GF-D8 (cell line): ENCODE results near the gene C4orf33.
"Not testable (repeated sequence)": the region's sequence is repeated elsewhere in the genome, so short reads cannot be mapped to it uniquely, and the experiment has no call there.

ENCODE experiments used
- DNase-seq: peaks from one replicate; lab custom pipeline; 2025; lab: John Stamatoyannopoulos, UW

Gene C4orf33, protein sequence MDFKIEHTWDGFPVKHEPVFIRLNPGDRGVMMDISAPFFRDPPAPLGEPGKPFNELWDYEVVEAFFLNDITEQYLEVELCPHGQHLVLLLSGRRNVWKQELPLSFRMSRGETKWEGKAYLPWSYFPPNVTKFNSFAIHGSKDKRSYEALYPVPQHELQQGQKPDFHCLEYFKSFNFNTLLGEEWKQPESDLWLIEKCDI

DNA sequence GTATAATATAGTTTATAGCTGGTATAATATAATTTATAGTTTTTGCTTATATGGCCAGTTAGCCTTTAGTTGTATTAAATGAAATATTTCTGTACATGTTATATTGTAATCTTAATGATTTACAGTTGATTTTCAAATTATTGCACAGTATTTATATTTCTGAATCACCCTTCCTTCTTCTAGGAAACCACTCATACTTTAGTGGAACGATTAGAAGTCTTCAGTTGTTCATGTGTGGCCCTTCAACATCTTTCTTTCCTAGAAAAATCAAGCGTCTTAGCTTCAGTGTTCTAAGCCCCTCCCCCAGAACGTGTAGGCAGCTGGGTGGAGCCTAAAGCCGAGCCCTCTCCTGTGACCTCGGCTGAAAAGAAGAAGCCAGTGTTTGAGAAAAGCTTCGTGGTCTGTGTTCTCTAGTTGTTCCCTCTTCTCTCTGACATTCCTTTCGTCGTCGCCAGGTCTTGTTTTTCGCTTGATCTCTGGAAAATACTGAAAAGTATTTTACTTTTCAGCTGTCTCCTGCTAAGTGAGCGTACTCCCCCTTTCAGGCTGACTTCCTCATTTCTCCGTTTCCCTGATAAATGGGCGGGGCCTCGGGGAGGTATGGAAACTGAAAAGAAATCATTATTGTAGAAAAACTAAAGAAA is at the start of gene C4orf33:
Gene C4orf33, plus strand, starts transcription at position 342 of the 644 bp plus-strand sequence. CDS start 6,459 bp downstream, outside the sequence.
- peak; percentile 75 for DNase-seq

DNA sequence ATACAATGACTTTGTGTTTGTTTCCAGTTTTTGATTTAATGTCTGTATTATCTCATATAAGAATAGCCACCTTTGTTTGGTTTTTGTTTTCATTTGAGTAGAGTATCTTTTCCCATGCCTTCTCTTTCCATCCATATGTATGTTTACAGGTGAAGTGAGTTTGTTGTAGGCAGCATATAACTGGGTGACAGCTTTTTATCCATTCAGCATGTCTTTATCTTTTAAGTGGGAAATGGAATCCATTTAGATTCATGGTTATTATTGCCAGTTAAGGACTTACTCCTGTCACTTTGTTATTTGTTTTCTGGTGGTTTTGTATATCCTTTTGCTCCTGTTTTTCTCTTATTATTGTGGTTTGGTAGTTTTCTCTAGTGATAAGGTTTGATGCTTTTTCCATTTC is 36.9 kb upstream of the C4orf33 start:
- no peak for DNase-seq

DNA sequence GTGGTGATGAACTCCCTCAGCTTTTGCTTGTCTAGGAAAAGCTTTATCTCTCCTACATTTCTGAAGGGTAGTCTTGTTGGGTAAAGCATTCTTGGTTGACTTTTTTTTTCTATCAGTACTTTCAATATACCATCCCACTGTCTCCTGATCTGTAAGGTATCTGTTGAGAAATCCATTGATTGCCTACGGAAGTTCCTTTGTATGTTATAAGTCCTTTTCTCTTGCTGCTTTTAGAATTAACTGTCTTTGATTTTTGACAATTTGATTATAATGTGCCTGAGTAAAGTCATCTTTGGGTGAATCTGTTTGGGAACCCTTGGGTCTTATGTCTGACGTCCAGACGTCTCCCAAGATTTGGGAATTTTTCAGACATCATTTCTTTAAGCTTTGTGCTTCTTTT is 33.4 kb upstream of the C4orf33 start:
- DNase-seq, result no peak

DNA sequence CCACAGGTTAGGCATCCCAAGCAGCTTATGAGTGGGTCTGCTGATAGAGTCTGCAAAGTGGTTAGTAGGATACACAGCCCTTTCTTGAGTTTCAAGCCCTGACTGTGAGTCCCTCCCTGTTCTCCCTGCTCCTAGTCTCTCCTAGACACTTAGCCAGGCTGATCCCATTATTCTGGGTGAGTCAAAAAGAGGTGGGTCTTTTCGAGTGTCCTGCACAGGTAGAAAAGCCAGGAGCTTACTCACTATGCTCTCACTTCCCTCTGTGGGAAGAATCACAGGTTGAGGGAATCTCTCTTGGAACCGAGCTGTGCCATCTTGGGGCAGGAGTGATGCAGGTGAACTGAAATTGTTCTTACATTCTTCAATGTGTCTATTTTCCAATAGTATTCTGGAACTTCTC is 32.3 kb upstream of the C4orf33 start:
- DNase-seq, result no peak

DNA sequence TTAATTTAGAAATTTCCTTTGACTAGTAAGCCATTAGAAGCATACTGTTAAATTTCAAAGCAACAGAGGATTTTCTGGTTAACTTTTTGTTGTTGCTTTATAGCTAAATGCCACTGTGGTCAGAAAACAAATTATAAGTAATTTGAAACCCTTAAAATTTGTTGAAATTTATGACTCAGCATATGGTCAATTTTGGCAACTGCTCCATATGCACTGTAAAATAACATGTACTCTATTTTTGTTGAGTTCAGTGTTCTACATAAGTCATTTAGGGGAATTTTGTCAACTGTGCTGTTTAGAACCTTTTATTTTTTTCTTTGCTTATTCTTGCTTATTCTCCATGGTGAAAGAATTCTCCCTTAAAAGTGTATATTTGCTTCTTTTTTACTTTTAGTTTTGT is 31.2 kb upstream of the C4orf33 start:
- no peak for DNase-seq

DNA sequence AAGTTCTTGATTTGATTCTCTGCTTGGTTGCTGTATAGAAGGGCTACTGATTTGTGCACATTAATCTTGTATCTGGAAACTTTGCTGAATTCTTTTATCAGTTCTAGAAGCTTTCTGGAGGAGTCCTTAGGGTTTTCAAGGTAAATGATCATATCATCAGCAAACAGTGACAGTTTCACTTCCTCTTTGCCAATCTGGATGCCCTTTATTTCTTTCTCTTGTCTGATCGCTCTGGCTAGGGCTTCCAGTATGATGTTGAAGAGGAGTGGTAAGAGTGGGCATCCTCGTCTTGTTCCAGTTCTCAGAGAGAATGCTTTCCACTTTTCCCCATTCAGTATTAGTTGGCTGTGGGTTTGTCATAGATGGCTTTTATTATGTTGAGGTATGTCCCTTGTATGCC is 26.4 kb upstream of the C4orf33 start:
- not testable (repeated sequence) for DNase-seq

DNA sequence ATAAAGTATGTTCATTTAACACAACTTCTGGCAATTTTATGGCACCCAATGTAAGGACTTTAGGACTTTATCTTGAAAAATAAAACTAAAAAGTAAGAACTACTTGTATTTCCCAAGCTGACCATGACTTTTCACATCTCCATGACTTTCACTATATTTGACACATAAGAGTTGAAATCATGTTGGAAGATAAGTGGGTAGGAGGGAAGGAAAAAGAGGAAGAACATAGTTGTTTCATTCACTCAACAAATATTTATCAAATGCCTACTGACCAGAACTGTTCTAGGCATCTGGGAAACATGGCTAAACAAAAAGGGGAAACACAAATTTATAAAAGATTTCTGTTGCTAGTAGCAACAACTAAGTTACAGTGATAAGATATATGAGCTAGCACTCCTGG is 18.6 kb upstream of the C4orf33 start:
- DNase-seq, result no peak

DNA sequence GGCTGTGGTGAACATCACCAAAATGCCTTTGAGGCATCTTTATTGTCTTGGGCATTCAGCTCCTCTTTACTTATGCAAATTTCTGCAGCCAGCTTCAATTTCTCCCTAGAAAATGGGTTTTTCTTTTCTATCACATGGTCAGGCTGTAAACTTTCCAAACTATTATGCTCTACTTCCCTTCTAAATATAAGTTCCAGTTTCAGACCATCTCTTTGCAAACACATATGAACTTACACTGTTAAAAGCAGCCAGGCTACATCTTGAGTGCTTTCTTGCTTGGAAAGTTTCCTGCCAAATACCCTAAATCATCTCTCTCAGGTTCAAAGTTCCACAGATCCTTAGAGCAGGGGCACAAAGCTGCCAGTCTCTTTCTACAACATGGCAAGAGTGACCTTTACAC is 15.8 kb upstream of the C4orf33 start:
- no peak for DNase-seq

DNA sequence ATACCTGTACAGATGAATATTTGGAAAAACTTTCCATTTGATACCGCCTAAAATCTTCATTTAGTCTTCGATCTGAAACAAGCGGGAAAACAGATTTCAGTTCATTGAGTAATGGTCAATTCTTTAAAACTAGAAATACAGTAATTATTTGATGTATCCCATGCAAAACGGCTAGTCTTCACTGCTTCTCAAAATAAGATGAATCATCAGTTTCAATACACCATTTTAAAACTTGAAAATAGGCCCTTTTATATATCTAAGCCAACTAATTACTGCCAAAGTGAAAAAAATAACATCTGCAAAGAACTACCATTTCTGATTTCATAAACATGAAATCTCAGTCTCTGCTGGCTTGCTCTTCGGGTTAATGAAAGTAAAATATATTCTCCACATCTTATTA is 13.7 kb upstream of the C4orf33 start:
- DNase-seq, result no peak

DNA sequence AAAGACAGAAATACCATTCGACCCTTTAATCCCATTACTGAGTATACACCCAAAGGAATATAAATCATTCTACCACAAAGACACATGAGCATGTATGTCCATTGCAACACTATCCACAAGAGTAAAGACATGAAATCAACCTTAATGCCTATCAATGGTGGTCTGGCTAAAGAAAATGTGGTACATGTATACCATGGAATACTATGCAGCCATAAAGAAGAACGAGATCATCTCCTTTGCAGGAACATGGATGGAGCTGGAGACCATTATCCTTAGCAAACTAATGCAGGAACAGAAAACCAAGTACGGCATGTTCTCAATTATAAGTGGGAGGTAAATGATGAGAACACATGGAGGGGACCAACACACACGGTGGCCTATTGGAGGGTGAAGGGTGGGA is 10.5 kb upstream of the C4orf33 start:
- DNase-seq, result no peak

DNA sequence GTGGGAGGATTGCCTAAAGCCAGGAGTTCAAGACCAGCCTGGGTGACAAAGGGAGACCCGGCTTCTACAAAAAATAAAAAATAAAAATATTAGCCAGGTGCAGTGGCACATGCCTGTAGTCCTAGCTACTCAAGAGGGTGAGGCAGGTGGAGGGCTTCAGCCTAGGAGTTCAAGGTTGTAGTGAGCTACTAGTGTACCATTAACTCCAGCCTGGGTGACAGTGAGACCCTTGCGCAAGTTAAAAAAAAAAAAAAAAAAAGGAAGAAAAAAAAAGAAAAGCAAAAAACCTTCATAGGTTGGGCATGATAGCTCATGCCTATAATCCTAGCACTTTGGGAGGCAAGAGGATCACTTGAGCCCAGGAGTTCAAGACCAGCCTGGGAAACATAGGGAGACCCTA is 8.4 kb upstream of the C4orf33 start:
- no peak for DNase-seq

DNA sequence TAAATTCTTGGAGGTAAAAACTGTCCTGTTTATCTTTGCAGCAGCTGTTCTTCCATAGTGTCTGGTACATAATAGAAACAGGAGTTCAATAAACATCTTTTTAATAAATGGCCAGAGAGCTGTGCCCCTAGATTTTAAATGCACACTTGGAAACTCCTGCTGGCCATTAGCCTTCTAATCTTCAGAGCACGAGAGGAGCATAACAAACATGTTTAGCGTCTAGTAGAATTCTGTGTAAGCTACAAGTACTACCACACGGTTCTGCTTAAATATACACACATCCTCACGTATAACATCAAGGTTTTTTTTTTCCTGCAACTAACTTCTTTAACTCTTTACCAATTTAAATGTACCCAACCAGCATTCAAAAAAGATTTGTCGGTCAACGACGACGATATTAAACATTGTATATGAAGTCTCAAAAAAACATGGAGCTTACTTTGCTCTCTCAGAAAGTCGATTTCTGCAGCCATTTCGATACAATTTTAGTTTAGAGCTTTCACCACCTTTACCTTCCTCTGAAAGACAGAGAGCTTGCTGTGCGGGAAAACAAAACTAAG is 3.2 kb upstream of the C4orf33 start:
- DNase-seq, result no peak

DNA sequence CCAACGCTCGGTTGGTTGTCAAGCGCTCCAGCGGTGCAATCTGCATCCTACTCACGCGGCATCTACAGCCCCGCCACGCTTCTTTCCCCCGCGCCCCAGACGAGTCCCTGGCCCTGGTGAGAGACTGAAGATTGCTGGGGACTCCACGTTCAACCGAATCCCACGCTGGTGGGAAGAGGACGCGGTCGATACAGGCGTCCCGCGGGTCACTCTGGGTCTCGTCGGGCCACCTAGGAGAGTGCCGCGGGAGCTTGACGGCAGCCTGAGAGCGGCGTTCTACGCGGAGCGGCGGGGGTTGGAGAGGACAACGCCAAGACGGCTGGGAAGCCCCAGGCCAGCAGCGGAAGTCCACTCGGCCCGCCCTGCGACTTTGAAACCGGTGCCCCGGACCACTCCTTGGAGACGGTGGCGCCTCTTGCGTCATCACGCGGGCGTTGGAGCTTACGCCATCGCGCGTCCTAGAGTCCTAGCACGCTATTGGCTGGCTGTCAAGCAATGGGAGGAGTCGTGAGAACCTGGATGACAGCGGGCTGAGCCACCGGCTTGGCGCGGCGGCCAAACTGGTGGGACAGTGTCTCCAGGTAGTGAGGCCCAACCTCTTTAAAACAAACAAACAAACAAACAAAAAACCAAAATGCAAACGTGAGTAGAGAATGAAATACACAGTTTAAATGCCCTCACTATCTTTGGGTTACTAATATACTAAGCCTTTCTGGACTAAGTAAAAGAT is 2.6 kb upstream of the C4orf33 start, which contains the start of gene SCLT1:
Gene SCLT1, minus strand, starts transcription at position 349 of the 730 bp plus-strand sequence. CDS start 436 bp downstream, outside the sequence.
- peak; percentile 89 for DNase-seq

DNA sequence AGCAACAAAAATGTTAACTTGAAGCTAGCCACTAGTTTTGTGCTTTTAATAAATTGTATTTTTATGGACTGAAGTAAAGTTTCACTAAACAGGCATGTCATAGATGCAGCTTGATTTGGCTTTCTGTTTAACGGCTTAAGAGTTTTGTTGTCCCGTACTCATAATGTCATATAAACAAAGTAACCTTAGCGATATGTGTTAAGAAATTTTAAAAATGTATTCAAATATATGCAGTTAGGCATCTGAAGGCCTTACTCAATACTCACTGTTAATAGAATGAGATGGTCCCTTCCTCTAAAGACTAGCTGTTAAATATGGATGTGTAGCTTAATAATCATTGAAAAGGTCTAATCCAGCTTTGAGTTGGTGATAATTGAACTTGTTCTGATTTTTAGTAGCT is 1.6 kb upstream of the C4orf33 start:
- no peak for DNase-seq

DNA sequence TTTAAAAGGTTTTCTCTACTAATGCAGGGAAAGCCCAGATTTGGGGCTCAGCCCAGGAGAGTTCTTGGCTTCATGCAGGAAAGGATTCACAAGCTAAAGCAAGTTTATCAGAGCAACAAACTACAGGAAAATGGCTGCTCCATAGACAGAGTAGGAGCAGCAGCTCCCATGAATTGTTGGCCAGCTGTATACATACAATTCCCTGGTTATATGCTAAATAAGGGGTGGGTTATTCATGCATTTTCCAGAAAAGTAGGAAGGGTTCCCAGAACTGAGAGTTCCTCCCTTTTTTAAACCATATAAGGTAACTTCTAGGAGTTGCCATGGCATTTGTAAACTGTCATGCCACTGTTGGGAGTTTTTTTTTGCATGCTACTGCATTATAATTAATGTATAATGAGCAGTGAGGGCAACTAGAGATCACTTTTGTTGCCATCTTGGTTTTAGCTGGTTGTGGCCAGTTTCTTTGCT is 2.6 kb downstream of the C4orf33 start:
- DNase-seq, result no peak

DNA sequence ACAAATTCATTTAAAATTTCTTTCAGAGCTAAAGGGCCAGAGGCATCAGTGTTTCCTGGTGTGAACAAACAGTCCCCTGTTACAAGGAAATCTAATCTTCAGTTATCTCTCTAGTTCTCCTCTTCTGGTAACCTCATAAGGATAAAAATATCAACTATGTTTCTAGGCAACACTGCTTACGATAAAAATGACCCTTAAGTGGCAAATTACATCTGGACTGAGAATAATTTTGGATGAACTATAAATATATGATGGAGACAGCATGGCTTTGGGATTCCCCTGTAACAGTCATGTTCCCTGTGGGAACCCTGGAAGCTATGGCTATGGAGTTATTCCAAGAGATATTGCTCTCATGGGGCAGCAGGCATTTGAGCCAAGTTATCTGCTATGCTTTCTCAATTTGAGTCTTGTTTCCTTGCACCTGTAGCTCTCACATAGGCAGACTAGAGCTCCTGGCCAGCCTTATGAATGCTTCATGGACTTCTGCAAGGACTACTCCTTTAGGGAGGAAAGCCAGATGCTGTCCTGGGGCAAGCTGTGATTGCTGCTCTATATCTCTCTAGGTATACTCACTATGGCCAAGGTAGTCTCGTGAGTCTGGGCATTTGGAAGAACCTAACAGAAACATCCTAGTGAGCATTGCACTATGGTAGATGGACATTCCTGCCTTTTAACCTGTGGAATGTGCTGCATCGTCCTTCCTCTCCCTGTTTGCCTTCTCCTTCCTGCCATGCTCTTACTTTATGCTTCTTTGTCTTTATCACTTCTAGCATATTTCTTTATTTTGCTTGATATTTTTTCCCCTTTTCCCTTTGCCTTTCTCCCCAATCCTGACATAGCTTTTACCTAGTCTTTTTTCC is 14.2 kb downstream of the C4orf33 start:
- DNase-seq, result no peak

DNA sequence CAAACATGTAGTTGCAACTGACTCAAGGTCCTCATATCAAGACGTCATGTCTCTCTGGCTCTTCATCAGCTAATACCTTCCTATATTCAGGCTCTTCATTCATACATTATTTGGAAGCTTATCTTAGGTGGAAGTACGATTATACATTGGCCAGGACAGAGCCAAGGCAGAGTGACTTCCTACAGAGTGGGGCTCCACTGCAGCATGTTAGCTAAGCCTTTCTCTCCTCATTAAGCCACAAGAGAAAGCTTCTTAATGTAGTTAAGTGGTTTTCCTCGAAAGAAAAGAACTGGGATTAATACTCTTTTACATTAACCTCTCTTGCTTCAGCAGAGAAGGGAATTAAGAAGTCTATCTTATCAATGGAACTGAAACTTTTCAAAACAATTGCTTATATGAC is 15.0 kb downstream of the C4orf33 start:
- DNase-seq, result no peak

DNA sequence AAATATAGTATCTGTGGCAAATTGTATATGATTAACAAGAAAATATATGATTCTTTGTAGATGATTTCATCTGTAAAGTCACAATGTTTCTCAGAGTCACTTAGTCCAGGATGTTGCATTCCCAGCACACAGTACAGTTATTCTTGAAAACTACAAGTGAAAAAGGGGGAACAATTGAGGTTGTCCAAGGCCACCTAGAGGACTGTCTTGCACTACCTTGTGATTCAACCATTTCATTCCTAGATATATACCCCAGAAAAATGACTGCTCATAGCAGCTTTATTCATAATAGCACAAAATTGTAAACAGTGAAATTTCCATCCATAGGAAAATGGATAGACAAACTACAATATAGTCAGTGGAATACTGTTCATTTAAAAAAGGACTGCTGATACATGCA is 16.0 kb downstream of the C4orf33 start:
- DNase-seq, result no peak

DNA sequence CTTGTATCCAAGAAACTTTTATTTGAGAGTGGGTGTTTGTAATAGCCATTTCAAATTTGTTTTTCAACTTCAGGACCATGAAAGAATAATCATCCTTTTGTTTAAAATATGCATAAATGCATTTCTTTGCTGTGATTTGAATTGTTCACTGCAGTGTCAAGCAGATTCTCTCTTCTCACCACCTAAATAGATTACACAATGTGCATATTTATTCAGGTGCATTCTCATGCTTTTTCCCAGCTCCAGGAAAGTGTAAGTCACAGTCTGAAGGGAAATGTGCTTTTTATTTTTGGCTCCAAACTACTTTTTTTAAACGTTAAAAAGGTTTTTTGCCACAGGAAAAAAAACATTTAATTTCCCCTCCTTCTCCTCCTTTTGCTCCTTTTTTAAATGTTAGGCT is 17.5 kb downstream of the C4orf33 start:
- DNase-seq, result no peak

DNA sequence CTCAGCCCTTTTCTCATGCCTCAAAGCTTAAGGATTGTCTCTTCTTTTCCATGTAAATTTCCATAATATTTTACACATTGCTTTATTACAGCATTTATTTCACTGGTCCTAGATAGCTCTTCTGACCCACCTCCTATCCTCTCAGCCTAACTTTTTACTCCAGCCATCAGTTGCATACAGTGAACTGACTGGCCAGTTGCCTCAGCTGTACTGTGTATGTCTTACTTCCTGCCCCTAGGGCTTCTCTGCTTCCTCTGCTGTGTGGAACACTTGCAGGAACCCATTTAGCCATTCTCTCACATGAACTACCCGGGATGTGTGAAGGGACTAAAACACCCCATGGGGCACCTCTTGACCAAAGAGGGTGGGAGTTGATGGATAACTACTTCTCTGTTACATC is 18.0 kb downstream of the C4orf33 start:
- no peak for DNase-seq

DNA sequence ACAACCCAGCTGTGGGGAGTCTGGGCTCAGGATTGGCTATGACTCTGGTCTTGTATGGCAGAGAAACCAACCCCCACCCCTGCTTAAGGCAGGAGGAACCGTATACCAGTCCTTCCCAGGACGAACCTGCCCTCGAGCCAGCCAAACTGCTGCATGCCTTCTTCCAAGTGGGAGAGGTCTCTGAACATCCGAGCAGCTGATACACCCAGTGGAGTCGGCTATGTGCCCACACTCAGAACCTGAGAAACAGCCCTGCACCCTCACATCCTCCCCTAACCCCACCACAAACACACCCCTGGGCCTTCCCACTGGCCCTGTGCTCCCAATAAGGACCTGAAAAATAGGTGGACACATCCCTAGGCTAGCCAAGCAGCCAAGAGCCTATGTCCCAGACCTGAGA is 21.8 kb downstream of the C4orf33 start:
- no peak for DNase-seq

DNA sequence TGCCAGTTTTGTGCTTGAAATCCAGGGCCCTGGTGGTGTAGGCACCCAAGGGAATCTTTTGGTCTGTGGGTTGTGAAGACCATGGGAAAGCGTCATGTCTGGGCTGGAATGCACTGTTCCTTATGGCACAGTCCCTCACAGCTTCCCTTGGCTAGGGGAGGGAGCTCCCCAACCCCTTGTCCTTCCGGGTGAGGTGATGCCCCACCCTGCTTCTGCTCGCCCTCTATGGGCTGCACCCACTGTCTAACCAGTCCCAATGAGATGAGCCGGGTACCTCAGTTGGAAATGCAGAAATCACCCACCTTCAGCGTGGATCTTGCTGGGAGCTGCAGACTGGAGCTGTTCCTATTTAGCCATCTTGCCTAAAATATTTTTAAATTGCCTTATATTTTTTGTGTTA is 30.7 kb downstream of the C4orf33 start:
- DNase-seq, result not testable (repeated sequence)
